D721Med (cell line): ENCODE measurements around the gene FAM47E.
"Not testable (repeated sequence)": the region's sequence is repeated elsewhere in the genome, so short reads cannot be mapped to it uniquely, and the experiment has no call there.

Experiments used
- DNase-seq: peaks from one replicate; pipeline ENCODE4 v3.0.0; 2011; ENCODE audit warnings: low spot score; ENCODE audit not compliant: insufficient read length
- FAIRE-seq: peaks from 2 replicates; lab custom pipeline; 2011; peaks lifted over from hg19 to GRCh38; lab: Jason Lieb, UNC
- CTCF ChIP-seq: IDR thresholded peaks from 2 replicates; pipeline ENCODE4 v1.5.1; 2012; ENCODE audit warnings: mild to moderate bottlenecking, control low read depth; ENCODE audit not compliant: insufficient read depth; ENCODE audit errors: missing control alignments

Gene FAM47E

GRCh38 chr4:76235915-76236314, 15.6 kb upstream of the FAM47E start:
- FAIRE-seq (no peak), DNase-seq (no peak)
- no peak for TF ChIP-seq CTCF

GRCh38 chr4:76238236-76238635, 13.3 kb upstream of the FAM47E start:
- FAIRE-seq (no peak), DNase-seq (no peak)
- no peak for TF ChIP-seq CTCF

GRCh38 chr4:76238701-76239100, 12.8 kb upstream of the FAM47E start:
- DNase-seq (no peak), FAIRE-seq (no peak)
- no peak for TF ChIP-seq CTCF

- FAIRE-seq (no peak), DNase-seq (no peak)
- no peak for TF ChIP-seq CTCF
Observed at GRCh38 chr4:76240236-76240635, 11.3 kb upstream of the FAM47E start.

- FAIRE-seq, result not testable (repeated sequence)
Observed at GRCh38 chr4:76243877-76244276, 7.6 kb upstream of the FAM47E start.

GRCh38 chr4:76246025-76246424, 5.5 kb upstream of the FAM47E start:
- FAIRE-seq (no peak), DNase-seq (no peak)
- no peak for TF ChIP-seq CTCF

More at GRCh38 chr4:76243877-76244276, 7.6 kb upstream of the FAM47E start:
- DNase-seq, result not testable (repeated sequence)

- FAIRE-seq, result no peak
- DNase-seq, result no peak
- no peak for TF ChIP-seq CTCF
Observed at GRCh38 chr4:76246852-76247251, 4.7 kb upstream of the FAM47E start.

GRCh38 chr4:76250962-76251361, 559 bp upstream of the FAM47E start:
- no peak for DNase-seq
- FAIRE-seq, result no peak

More at GRCh38 chr4:76250962-76251361, 559 bp upstream of the FAM47E start:
- no peak for TF ChIP-seq CTCF
